Neural progenitor cell (in vitro differentiated cells): ENCODE data around the gene TLE4. TPM values are rescaled to one million over a fixed set of nuclear protein-coding genes. Genes with fewer than 3 reads are reported as not detected.
A peak's percentile ranks its signal among the peaks of the same experiment; 100 is the strongest.

Experiments
- DNase-seq: peaks from one replicate; pipeline ENCODE4 v3.0.0-alpha.2; 2016; ENCODE audit warnings: low spot score
- H2AFZ ChIP-seq: fragments of 200-600 bp; sonication (generic); replicated peaks from 2 replicates; pipeline ENCODE4 v1.6.1; 2016; ENCODE audit warnings: antibody characterized with exemption
- H3F3A ChIP-seq: fragments of 200-600 bp; sonication (generic); 2 replicates; pipeline ENCODE4 v1.6.1; 2016; ENCODE audit warnings: antibody characterized with exemption, low read depth
- H3K27ac ChIP-seq: fragments of 200-600 bp; sonication (generic); 2 replicates; pipeline ENCODE4 v1.5.1; 2016; ENCODE audit warnings: mild to moderate bottlenecking
- H3K27me3 ChIP-seq: fragments of 200-600 bp; sonication (generic); 2 replicates; pipeline ENCODE4 v1.6.1; 2016; ENCODE audit warnings: mild to moderate bottlenecking, moderate library complexity
- H3K36me3 ChIP-seq: fragments of 200-600 bp; sonication (generic); 2 replicates; pipeline ENCODE4 v1.5.1; 2016
- H3K4me1 ChIP-seq: fragments of 200-600 bp; sonication (generic); 2 replicates; pipeline ENCODE4 v1.6.1; 2016; ENCODE audit warnings: mixed run types
- H3K4me2 ChIP-seq: fragments of 200-600 bp; sonication (generic); 2 replicates; pipeline ENCODE4 v1.6.1; 2016
- H3K4me3 ChIP-seq: fragments of 200-600 bp; sonication (generic); 2 replicates; pipeline ENCODE4 v1.5.1; 2016
- H3K79me2 ChIP-seq: fragments of 200-600 bp; sonication (generic); 2 replicates; pipeline ENCODE4 v1.6.1; 2016; ENCODE audit warnings: low read depth
- H3K9ac ChIP-seq: fragments of 200-600 bp; sonication (generic); 2 replicates; pipeline ENCODE4 v1.6.1; 2016
- H3K9me3 ChIP-seq: fragments of 200-600 bp; sonication (generic); 2 replicates; pipeline ENCODE4 v1.5.1; 2016; ENCODE audit warnings: low read depth
- H4K20me1 ChIP-seq: fragments of 200-600 bp; sonication (generic); 2 replicates; pipeline ENCODE4 v1.6.1; 2016; ENCODE audit warnings: low read depth
- H3K27ac Mint-ChIP-seq: 3 replicates; pipeline ENCODE4 v1.8.0; 2021; ENCODE audit warnings: mixed read lengths
- H3K27me3 Mint-ChIP-seq: 2 replicates; pipeline ENCODE4 v1.8.0; 2022; ENCODE audit warnings: low read depth, mild to moderate bottlenecking, inconsistent platforms, moderate library complexity, mixed read lengths; ENCODE audit not compliant: insufficient read depth
- H3K36me3 Mint-ChIP-seq: 3 replicates; pipeline ENCODE4 v1.8.0; 2021; ENCODE audit warnings: mixed read lengths
- H3K4me1 Mint-ChIP-seq: 3 replicates; pipeline ENCODE4 v1.8.0; 2021; ENCODE audit warnings: mixed read lengths
- H3K4me3 Mint-ChIP-seq: 3 replicates; pipeline ENCODE4 v1.8.0; 2021; ENCODE audit warnings: mild to moderate bottlenecking, moderate library complexity, mixed read lengths
- H3K9me3 Mint-ChIP-seq: 3 replicates; pipeline ENCODE4 v1.8.0; 2020; ENCODE audit warnings: mixed read lengths
- CTCF ChIP-seq: fragments of 200-600 bp; sonication (generic); IDR thresholded peaks from 2 replicates; pipeline ENCODE4 v1.5.1; 2017; ENCODE audit warnings: antibody characterized with exemption, mild to moderate bottlenecking
- EZH2 ChIP-seq: fragments of 200-600 bp; sonication (generic); IDR thresholded peaks from 2 replicates; pipeline ENCODE4 v1.6.1; 2017; ENCODE audit warnings: antibody characterized with exemption, mild to moderate bottlenecking, moderate library complexity
- EZH2phosphoT487 ChIP-seq: fragments of 200-600 bp; sonication (generic); IDR thresholded peaks from 2 replicates; pipeline ENCODE4 v1.6.1; 2017; ENCODE audit warnings: antibody characterized with exemption
- total RNA-seq: library from RNA; depleted of rRNA; stranded (reverse); fragments of >200 nt; gene quantifications from 2 replicates; pipeline ENCODE4 v1.2.3, GENCODE V29; 2015; ENCODE audit warnings: low replicate concordance

TLE4 gene
- total RNA-seq, 1 donor from 2014 or later = 265 TPM

GRCh38 chr9:79555474-79556089, 16.2 kb upstream of the TLE4 start:
- peaks cover 18% of the 10 kb centered on the region for H3K4me1 ChIP-seq

GRCh38 chr9:79559495-79560181, 12.1 kb upstream of the TLE4 start:
- Mint-ChIP-seq H3K4me1 (peaks cover 14% of the 10 kb centered on the region), H3K27ac (peak overlapping the region; percentile 13)

More at GRCh38 chr9:79555474-79556089, 16.2 kb upstream of the TLE4 start:
- Histone ChIP-seq H3K9me3 (no peaks in the 10 kb centered on the region), H3K27ac (no peak overlapping the region), H3K27me3 (no peaks in the 10 kb centered on the region), H3K4me3 (no peak overlapping the region), H2AFZ (no peak overlapping the region), H3F3A (no peaks in the 10 kb centered on the region), H3K9ac (no peak overlapping the region), H3K79me2 (no peaks in the 10 kb centered on the region), H4K20me1 (no peaks in the 10 kb centered on the region), H3K36me3 (no peaks in the 10 kb centered on the region), H3K4me2 (no peak overlapping the region)
- H3K27me3 Mint-ChIP-seq = peaks cover 3% of the 10 kb centered on the region
- TF ChIP-seq EZH2 (no peak), CTCF (no peak), EZH2phosphoT487 (no peak)
- peaks cover 4% of the 10 kb centered on the region for H3K9me3 Mint-ChIP-seq
- H3K36me3 Mint-ChIP-seq = no peaks in the 10 kb centered on the region
- DNase-seq = no peak
- H3K4me3 Mint-ChIP-seq = no peak overlapping the region
- no peak overlapping the region for H3K27ac Mint-ChIP-seq
- peaks cover 12% of the 10 kb centered on the region for H3K4me1 Mint-ChIP-seq

GRCh38 chr9:79562749-79563386, 8.9 kb upstream of the TLE4 start:
- peaks cover 3% of the 10 kb centered on the region for H3F3A ChIP-seq
- H3K36me3 ChIP-seq = no peaks in the 10 kb centered on the region
- DNase-seq = no peak
- TF ChIP-seq CTCF = no peak
- no peak for TF ChIP-seq EZH2phosphoT487
- TF ChIP-seq EZH2 = no peak
- H3K79me2 ChIP-seq = no peaks in the 10 kb centered on the region
- peaks cover 20% of the 10 kb centered on the region for H3K4me1 ChIP-seq
- Mint-ChIP-seq H3K27me3 (no peaks in the 10 kb centered on the region), H3K27ac (no peak overlapping the region), H3K4me3 (no peak overlapping the region), H3K36me3 (no peaks in the 10 kb centered on the region), H3K4me1 (peaks cover 26% of the 10 kb centered on the region), H3K9me3 (peaks cover 5% of the 10 kb centered on the region)
- H3K9me3 ChIP-seq = no peaks in the 10 kb centered on the region
- no peak overlapping the region for H2AFZ ChIP-seq
- H3K27me3 ChIP-seq = no peaks in the 10 kb centered on the region
- no peak overlapping the region for H3K4me2 ChIP-seq
- no peak overlapping the region for H3K4me3 ChIP-seq
- no peaks in the 10 kb centered on the region for H4K20me1 ChIP-seq
- H3K9ac ChIP-seq = no peak overlapping the region
- H3K27ac ChIP-seq = no peak overlapping the region

More at GRCh38 chr9:79559495-79560181, 12.1 kb upstream of the TLE4 start:
- H3K4me2 ChIP-seq = peak overlapping the region; percentile 31
- no peak for TF ChIP-seq CTCF
- no peak for TF ChIP-seq EZH2phosphoT487
- no peak for TF ChIP-seq EZH2
- H3K9ac ChIP-seq = no peak overlapping the region
- DNase-seq = no peak
- Mint-ChIP-seq H3K4me3 (no peak overlapping the region), H3K36me3 (no peaks in the 10 kb centered on the region), H3K27me3 (no peaks in the 10 kb centered on the region), H3K9me3 (peaks cover 2% of the 10 kb centered on the region)
- H3K79me2 ChIP-seq = no peaks in the 10 kb centered on the region
- no peaks in the 10 kb centered on the region for H3K36me3 ChIP-seq
- peak overlapping the region; percentile 54 for H2AFZ ChIP-seq
- H3K27ac ChIP-seq = no peak overlapping the region
- no peak overlapping the region for H3K4me3 ChIP-seq
- H4K20me1 ChIP-seq = no peaks in the 10 kb centered on the region
- no peaks in the 10 kb centered on the region for H3K9me3 ChIP-seq
- H3K4me1 ChIP-seq = peaks cover 18% of the 10 kb centered on the region
- no peaks in the 10 kb centered on the region for H3K27me3 ChIP-seq
- H3F3A ChIP-seq = no peaks in the 10 kb centered on the region
